Measurements from ENCODE around the gene RALB. TPM values are rescaled to one million over a fixed set of nuclear protein-coding genes. Genes with fewer than 3 reads are reported as not detected.
A peak's percentile ranks its signal among the peaks of the same experiment; 100 is the strongest.

The RALB gene
- 10 to 100 TPM; 21.9 to 50.2 TPM for total RNA-seq

- Histone ChIP-seq H3K4me1 (ENCODE audit: control insufficient read depth in 1 of 2, low read depth in 2 of 2) (peaks cover 3 to 19% of the 10 kb centered on the region in 2 donors), H3K27me3 (replicated peaks; ENCODE audit: insufficient read depth) (no peaks in the 10 kb centered on the region), H3K27ac (peak within 1 kb of the TSS; percentile 72 to 81), H3K9me3 (no peaks in the 10 kb centered on the region), H3K36me3 (no peaks in the 10 kb centered on the region), H3K4me3 (peak within 1 kb of the TSS; percentile 94)
- DNase-seq (ENCODE audit: low spot score), result peak; percentile 99
- peak; percentile 96 for ATAC-seq (ENCODE audit: insufficient number of reproducible peaks, low FRiP score, low read depth)
- TF ChIP-seq CTCF (IDR thresholded peaks at IDR 0.05), result no peak
These were observed at the start of gene RALB for GRCh38 chr2:120252225-120253020. TSS of gene RALB (plus strand) at chr2:120252852. CDS start at chr2:120278665, 25,813 bp downstream.

GRCh38 chr2:120203251-120204021 is 49.2 kb upstream of the RALB start:
- ATAC-seq (ENCODE audit: insufficient number of reproducible peaks, low FRiP score, low read depth), result no peak
- no peak overlapping the region for H3K27ac ChIP-seq
- H3K27me3 ChIP-seq (replicated peaks; ENCODE audit: insufficient read depth), result no peaks in the 10 kb centered on the region
- no peak for DNase-seq (ENCODE audit: low spot score)
- no peaks in the 10 kb centered on the region for H3K36me3 ChIP-seq
- H3K4me1 ChIP-seq (ENCODE audit: control insufficient read depth in 1 of 2, low read depth in 2 of 2), result peaks cover 0 to 7% of the 10 kb centered on the region in 2 donors
- H3K9me3 ChIP-seq, result no peaks in the 10 kb centered on the region
- no peak overlapping the region for H3K4me3 ChIP-seq
- TF ChIP-seq CTCF (IDR thresholded peaks at IDR 0.05), result no peak

- Histone ChIP-seq H3K27ac (no peak overlapping the region), H3K4me3 (no peak overlapping the region), H3K27me3 (replicated peaks; ENCODE audit: insufficient read depth) (no peaks in the 10 kb centered on the region), H3K36me3 (no peaks in the 10 kb centered on the region), H3K4me1 (ENCODE audit: control insufficient read depth in 1 of 2, low read depth in 2 of 2) (peaks cover 0 to 7% of the 10 kb centered on the region in 2 donors), H3K9me3 (no peaks in the 10 kb centered on the region)
- DNase-seq (ENCODE audit: low spot score), result no peak
- no peak for TF ChIP-seq CTCF (IDR thresholded peaks at IDR 0.05)
- ATAC-seq (ENCODE audit: insufficient number of reproducible peaks, low FRiP score, low read depth), result no peak
These were observed 48.6 kb upstream of the RALB start for GRCh38 chr2:120204022-120204405.

- H3K27ac ChIP-seq, result no peak overlapping the region
- ATAC-seq (ENCODE audit: insufficient number of reproducible peaks, low FRiP score, low read depth), result no peak
- TF ChIP-seq CTCF (IDR thresholded peaks at IDR 0.05), result no peak
- peaks cover 0 to 7% of the 10 kb centered on the region in 2 donors for H3K4me1 ChIP-seq (ENCODE audit: control insufficient read depth in 1 of 2, low read depth in 2 of 2)
- no peak overlapping the region for H3K4me3 ChIP-seq
- H3K36me3 ChIP-seq, result no peaks in the 10 kb centered on the region
- H3K9me3 ChIP-seq, result no peaks in the 10 kb centered on the region
- no peak for DNase-seq (ENCODE audit: low spot score)
- no peaks in the 10 kb centered on the region for H3K27me3 ChIP-seq (replicated peaks; ENCODE audit: insufficient read depth)
These were observed 48.2 kb upstream of the RALB start for GRCh38 chr2:120204417-120204816.

GRCh38 chr2:120204945-120205670 is 47.5 kb upstream of the RALB start:
- H3K9me3 ChIP-seq, result no peaks in the 10 kb centered on the region
- H3K4me1 ChIP-seq (ENCODE audit: control insufficient read depth in 1 of 2, low read depth in 2 of 2), result peaks cover 0 to 7% of the 10 kb centered on the region in 2 donors
- no peak overlapping the region for H3K27ac ChIP-seq
- ATAC-seq (ENCODE audit: insufficient number of reproducible peaks, low FRiP score, low read depth), result no peak
- no peak overlapping the region for H3K4me3 ChIP-seq
- no peak for TF ChIP-seq CTCF (IDR thresholded peaks at IDR 0.05)
- H3K27me3 ChIP-seq (replicated peaks; ENCODE audit: insufficient read depth), result no peaks in the 10 kb centered on the region
- no peaks in the 10 kb centered on the region for H3K36me3 ChIP-seq
- DNase-seq (ENCODE audit: low spot score), result no peak
